K562 (cell line): ENCODE data around the gene PHKB.

ENCODE experiments used
- CEBPG ChIP-seq, 3 experiments: fragments of 200-800 bp in 1 of 3; sonication (Bioruptor generic) in 1 of 3; sonication (generic) in 1 of 3; formaldehyde crosslinking in 1 of 3; IDR thresholded peaks in 2 of 3; conservative IDR thresholded peaks in 1 of 3; 2 replicates each; pipeline versions ENCODE4 v1.6.1 to v1.8.0; 2016 to 2022; ENCODE audit warnings: missing compliant biosample characterization in 2 of 3, missing genetic modification characterization in 2 of 3, mild to moderate bottlenecking in 1 of 3, missing genetic modification reagents in 1 of 3
- FOXM1 ChIP-seq, 2 experiments: fragments of 450-650 bp in 1 of 2; sonication (generic) in 1 of 2; formaldehyde crosslinking in 1 of 2; IDR thresholded peaks; 2 replicates each; pipeline versions ENCODE4 v1.6.1 to v1.9.0; 2017 to 2022; ENCODE audit warnings: low read depth in 2 of 2, mild to moderate bottlenecking in 2 of 2, missing genetic modification reagents in 1 of 2, moderate library complexity in 1 of 2
- PML ChIP-seq: IDR thresholded peaks from 2 replicates; pipeline ENCODE4 v1.6.1; 2012; ENCODE audit warnings: low read length, inconsistent platforms
- SMAD3 ChIP-seq: fragments of 450-650 bp; formaldehyde crosslinking; conservative IDR thresholded peaks from 2 replicates; pipeline ENCODE4 v1.4.0; 2020; ENCODE audit warnings: mild to moderate bottlenecking
- YY1 ChIP-seq, 3 experiments: IDR thresholded peaks; 2 replicates each; pipeline ENCODE4 v1.6.1; 2011; ENCODE audit warnings: low read length in 2 of 3, mild to moderate bottlenecking in 2 of 3, moderate library complexity in 2 of 3, borderline replicate concordance in 1 of 3, control low read depth in 1 of 3, low read depth in 1 of 3; ENCODE audit not compliant: insufficient read depth in 3 of 3, insufficient replicate concordance in 2 of 3, control insufficient read depth in 1 of 3, insufficient read length in 1 of 3; ENCODE audit errors: extremely low read depth in 1 of 3
- ZNF184 ChIP-seq: sonication (generic); formaldehyde crosslinking; IDR thresholded peaks from 2 replicates; pipeline ENCODE4 v1.5.0; 2020; ENCODE audit warnings: missing genetic modification reagents
- ZNF696 ChIP-seq: fragments of 250-450 bp; sonication (Bioruptor Pico); conservative IDR thresholded peaks from 2 replicates; pipeline ENCODE4 v1.4.0; 2020; ENCODE audit warnings: mild to moderate bottlenecking, moderate library complexity
- TF ChIP-seq, protein P1 (sequence below): sonication (generic); formaldehyde crosslinking; IDR thresholded peaks from 2 replicates; pipeline ENCODE4 v1.8.1; 2023; ENCODE audit warnings: mild to moderate bottlenecking, missing genetic modification reagents
- TF ChIP-seq, protein P2 (sequence below): sonication (generic); formaldehyde crosslinking; IDR thresholded peaks from 2 replicates; pipeline ENCODE4 v1.8.1; 2022; ENCODE audit warnings: missing genetic modification reagents
- TF ChIP-seq, protein P3 (sequence below), 2 experiments: fragments of 450-650 bp; formaldehyde crosslinking in 1 of 2; IDR thresholded peaks; 2 replicates each; pipeline versions ENCODE4 v1.4.0 to v1.6.1; 2014 to 2020; ENCODE audit warnings: mild to moderate bottlenecking in 2 of 2, borderline replicate concordance in 1 of 2, low read depth in 1 of 2

DNA sequence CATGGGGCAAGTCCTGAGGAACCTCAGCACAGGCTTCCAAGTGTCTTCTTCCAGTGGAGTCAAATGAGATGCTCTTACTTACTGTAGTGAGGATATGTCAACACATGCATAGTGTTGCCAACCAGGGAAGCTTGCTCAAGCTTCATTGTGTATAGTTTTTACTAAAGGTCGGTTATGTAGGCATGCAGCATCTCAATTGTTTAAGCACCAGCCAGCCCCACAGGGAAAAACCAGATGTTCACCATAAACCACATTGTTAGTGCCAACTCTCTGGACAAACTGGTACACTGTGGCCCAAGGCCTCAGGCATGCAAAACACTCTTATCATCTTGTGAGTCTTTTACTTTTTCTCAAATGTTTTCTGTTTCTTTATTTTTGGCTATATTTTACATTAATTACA is 152.1 kb downstream of the PHKB start:
- TF ChIP-seq, protein P1, sequence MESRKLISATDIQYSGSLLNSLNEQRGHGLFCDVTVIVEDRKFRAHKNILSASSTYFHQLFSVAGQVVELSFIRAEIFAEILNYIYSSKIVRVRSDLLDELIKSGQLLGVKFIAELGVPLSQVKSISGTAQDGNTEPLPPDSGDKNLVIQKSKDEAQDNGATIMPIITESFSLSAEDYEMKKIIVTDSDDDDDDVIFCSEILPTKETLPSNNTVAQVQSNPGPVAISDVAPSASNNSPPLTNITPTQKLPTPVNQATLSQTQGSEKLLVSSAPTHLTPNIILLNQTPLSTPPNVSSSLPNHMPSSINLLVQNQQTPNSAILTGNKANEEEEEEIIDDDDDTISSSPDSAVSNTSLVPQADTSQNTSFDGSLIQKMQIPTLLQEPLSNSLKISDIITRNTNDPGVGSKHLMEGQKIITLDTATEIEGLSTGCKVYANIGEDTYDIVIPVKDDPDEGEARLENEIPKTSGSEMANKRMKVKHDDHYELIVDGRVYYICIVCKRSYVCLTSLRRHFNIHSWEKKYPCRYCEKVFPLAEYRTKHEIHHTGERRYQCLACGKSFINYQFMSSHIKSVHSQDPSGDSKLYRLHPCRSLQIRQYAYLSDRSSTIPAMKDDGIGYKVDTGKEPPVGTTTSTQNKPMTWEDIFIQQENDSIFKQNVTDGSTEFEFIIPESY (CRISPR knock-in tag): no peak
- TF ChIP-seq CEBPG (CRISPR knock-in tag; IDR thresholded peaks at IDR 0.05) (no peak), CEBPG (tag; conservative IDR thresholded peaks at IDR 0.05 in 1 of 2, IDR thresholded peaks at IDR 0.05 in 1 of 2) (no peak), PML (no peak), ZNF696 (CRISPR knock-in tag) (no peak), YY1 (IDR thresholded peaks at IDR 0.05; ENCODE audit: borderline replicate concordance in 1 of 3, control insufficient read depth in 1 of 3, extremely low read depth in 1 of 3, insufficient read depth in 3 of 3, insufficient read length in 1 of 3, insufficient replicate concordance in 2 of 3, low read depth in 1 of 3, low read length in 2 of 3) (no peak), SMAD3 (CRISPR knock-in tag) (no peak), FOXM1 (IDR thresholded peaks at IDR 0.05; ENCODE audit: low read depth) (no peak), FOXM1 (CRISPR knock-in tag; IDR thresholded peaks at IDR 0.05; ENCODE audit: low read depth) (no peak), ZNF184 (CRISPR knock-in tag) (no peak)
- TF ChIP-seq, protein P2, sequence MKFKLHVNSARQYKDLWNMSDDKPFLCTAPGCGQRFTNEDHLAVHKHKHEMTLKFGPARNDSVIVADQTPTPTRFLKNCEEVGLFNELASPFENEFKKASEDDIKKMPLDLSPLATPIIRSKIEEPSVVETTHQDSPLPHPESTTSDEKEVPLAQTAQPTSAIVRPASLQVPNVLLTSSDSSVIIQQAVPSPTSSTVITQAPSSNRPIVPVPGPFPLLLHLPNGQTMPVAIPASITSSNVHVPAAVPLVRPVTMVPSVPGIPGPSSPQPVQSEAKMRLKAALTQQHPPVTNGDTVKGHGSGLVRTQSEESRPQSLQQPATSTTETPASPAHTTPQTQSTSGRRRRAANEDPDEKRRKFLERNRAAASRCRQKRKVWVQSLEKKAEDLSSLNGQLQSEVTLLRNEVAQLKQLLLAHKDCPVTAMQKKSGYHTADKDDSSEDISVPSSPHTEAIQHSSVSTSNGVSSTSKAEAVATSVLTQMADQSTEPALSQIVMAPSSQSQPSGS: no peak
- TF ChIP-seq, protein P3, sequence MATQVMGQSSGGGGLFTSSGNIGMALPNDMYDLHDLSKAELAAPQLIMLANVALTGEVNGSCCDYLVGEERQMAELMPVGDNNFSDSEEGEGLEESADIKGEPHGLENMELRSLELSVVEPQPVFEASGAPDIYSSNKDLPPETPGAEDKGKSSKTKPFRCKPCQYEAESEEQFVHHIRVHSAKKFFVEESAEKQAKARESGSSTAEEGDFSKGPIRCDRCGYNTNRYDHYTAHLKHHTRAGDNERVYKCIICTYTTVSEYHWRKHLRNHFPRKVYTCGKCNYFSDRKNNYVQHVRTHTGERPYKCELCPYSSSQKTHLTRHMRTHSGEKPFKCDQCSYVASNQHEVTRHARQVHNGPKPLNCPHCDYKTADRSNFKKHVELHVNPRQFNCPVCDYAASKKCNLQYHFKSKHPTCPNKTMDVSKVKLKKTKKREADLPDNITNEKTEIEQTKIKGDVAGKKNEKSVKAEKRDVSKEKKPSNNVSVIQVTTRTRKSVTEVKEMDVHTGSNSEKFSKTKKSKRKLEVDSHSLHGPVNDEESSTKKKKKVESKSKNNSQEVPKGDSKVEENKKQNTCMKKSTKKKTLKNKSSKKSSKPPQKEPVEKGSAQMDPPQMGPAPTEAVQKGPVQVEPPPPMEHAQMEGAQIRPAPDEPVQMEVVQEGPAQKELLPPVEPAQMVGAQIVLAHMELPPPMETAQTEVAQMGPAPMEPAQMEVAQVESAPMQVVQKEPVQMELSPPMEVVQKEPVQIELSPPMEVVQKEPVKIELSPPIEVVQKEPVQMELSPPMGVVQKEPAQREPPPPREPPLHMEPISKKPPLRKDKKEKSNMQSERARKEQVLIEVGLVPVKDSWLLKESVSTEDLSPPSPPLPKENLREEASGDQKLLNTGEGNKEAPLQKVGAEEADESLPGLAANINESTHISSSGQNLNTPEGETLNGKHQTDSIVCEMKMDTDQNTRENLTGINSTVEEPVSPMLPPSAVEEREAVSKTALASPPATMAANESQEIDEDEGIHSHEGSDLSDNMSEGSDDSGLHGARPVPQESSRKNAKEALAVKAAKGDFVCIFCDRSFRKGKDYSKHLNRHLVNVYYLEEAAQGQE (IDR thresholded peaks at IDR 0.05; ENCODE audit: borderline replicate concordance): no peak
- TF ChIP-seq, protein P3 (CRISPR knock-in tag; IDR thresholded peaks at IDR 0.05; ENCODE audit: low read depth): no peak
